D721Med (cell line): ENCODE measurements around the gene LZTS3.
"Not testable (repeated sequence)": the region's sequence is repeated elsewhere in the genome, so short reads cannot be mapped to it uniquely, and the experiment has no call there.

ENCODE experiments used
- DNase-seq: peaks from one replicate; pipeline ENCODE4 v3.0.0; 2011; ENCODE audit warnings: low spot score; ENCODE audit not compliant: insufficient read length
- FAIRE-seq: peaks from 2 replicates; lab custom pipeline; 2011; peaks lifted over from hg19 to GRCh38; lab: Jason Lieb, UNC
- CTCF ChIP-seq: IDR thresholded peaks from 2 replicates; pipeline ENCODE4 v1.5.1; 2012; ENCODE audit warnings: mild to moderate bottlenecking, control low read depth; ENCODE audit not compliant: insufficient read depth; ENCODE audit errors: missing control alignments

LZTS3 gene

GRCh38 chr20:3117839-3118379 is 55.4 kb downstream of the LZTS3 start:
- FAIRE-seq, DNase-seq: not testable (repeated sequence)
- peak; percentile 81 for TF ChIP-seq CTCF

GRCh38 chr20:3116341-3116740 is 57.0 kb downstream of the LZTS3 start:
- no peak for TF ChIP-seq CTCF
- FAIRE-seq: no peak

GRCh38 chr20:3115190-3116107 is 57.9 kb downstream of the LZTS3 start:
- no peak for FAIRE-seq
- peak; percentile 55 for DNase-seq
- TF ChIP-seq CTCF: peak; percentile 63

More at GRCh38 chr20:3116341-3116740, 57.0 kb downstream of the LZTS3 start:
- DNase-seq: no peak
